Stimulated activated naive B cell treated with anti-CD40 and anti-IgM and Interleukin-4, amounts not matched to agents 10 μg/mL and 1 μg/mL and 100 μg/mL, for 72 hours (primary cell): ENCODE data around the gene FEM1A.
"Not testable (repeated sequence)": the region's sequence is repeated elsewhere in the genome, so short reads cannot be mapped to it uniquely, and the experiment has no call there.

Experiments
- ATAC-seq, 2 donors: fragments of 150-1000 bp; cut with Tn5 transposase; replicated peaks; 2 replicates each; pipeline ENCODE4 v1.10.0; 2021; ENCODE audit warnings: moderate library complexity in 1 of 2
- DNase-seq: peaks from one replicate; pipeline ENCODE4 v3.0.0; 2021
- H3K27ac Mint-ChIP-seq: one replicate; pipeline ENCODE4 v1.8.0; 2022; ENCODE audit warnings: mild to moderate bottlenecking, mixed read lengths
- H3K27me3 Mint-ChIP-seq, 2 donors: one replicate each; pipeline ENCODE4 v1.8.0; 2022; ENCODE audit warnings: mixed read lengths in 2 of 2
- H3K36me3 Mint-ChIP-seq, 2 donors: one replicate each; pipeline ENCODE4 v1.8.0; 2022; ENCODE audit warnings: mixed read lengths in 2 of 2, mild to moderate bottlenecking in 1 of 2
- H3K4me1 Mint-ChIP-seq, 2 donors: one replicate each; pipeline ENCODE4 v1.8.0; 2022; ENCODE audit warnings: mixed read lengths in 2 of 2, mild to moderate bottlenecking in 1 of 2
- H3K4me3 Mint-ChIP-seq, 2 donors: one replicate each; pipeline ENCODE4 v1.8.0; 2022; ENCODE audit warnings: mild to moderate bottlenecking in 2 of 2, mixed read lengths in 2 of 2, moderate library complexity in 1 of 2
- H3K9me3 Mint-ChIP-seq, 2 donors: one replicate each; pipeline ENCODE4 v1.8.0; 2022; ENCODE audit warnings: mixed read lengths in 2 of 2, mild to moderate bottlenecking in 1 of 2

The FEM1A gene

GRCh38 chr19:4831304-4831978 lies 39.9 kb downstream of the FEM1A start, which contains the start of gene TICAM1:
Gene TICAM1, minus strand, starts transcription at chr19:4831712. Its CDS starts 13,335 bp downstream, at chr19:4818377.
- Mint-ChIP-seq H3K27me3 (no peaks in the 10 kb centered on the region), H3K36me3 (peaks cover 14 to 27% of the 10 kb centered on the region in 2 donors), H3K4me1 (peaks cover 22 to 40% of the 10 kb centered on the region in 2 donors), H3K9me3 (peaks cover 0 to under 1% of the 10 kb centered on the region in 2 donors), H3K27ac (peak within 1 kb of the TSS; percentile 98), H3K4me3 (peak within 1 kb of the TSS; percentile 89 to 95)
- DNase-seq (peak; percentile 68), ATAC-seq (peak; percentile 75)

GRCh38 chr19:4831979-4832340 lies 40.4 kb downstream of the FEM1A start:
- not testable (repeated sequence) for H3K27me3 Mint-ChIP-seq, DNase-seq, H3K9me3 Mint-ChIP-seq, ATAC-seq
- peak overlapping the region; percentile 93 for H3K27ac Mint-ChIP-seq
- H3K4me1 Mint-ChIP-seq = peaks cover 22 to 40% of the 10 kb centered on the region in 2 donors
- peak overlapping the region; percentile 89 to 95 for H3K4me3 Mint-ChIP-seq
- peaks cover 14 to 27% of the 10 kb centered on the region in 2 donors for H3K36me3 Mint-ChIP-seq

GRCh38 chr19:4832776-4833175 lies 41.2 kb downstream of the FEM1A start:
- peaks cover 0 to 2% of the 10 kb centered on the region in 2 donors for H3K9me3 Mint-ChIP-seq
- peak overlapping the region; percentile 59 for H3K27ac Mint-ChIP-seq
- DNase-seq (no peak), ATAC-seq (no peak)
- H3K4me3 Mint-ChIP-seq = peak overlapping the region in 1 of 2 donors; percentile 29
- peaks cover 23 to 41% of the 10 kb centered on the region in 2 donors for H3K4me1 Mint-ChIP-seq
- peaks cover 14 to 28% of the 10 kb centered on the region in 2 donors for H3K36me3 Mint-ChIP-seq
- no peaks in the 10 kb centered on the region for H3K27me3 Mint-ChIP-seq

GRCh38 chr19:4839192-4839591 lies 47.7 kb downstream of the FEM1A start:
- Mint-ChIP-seq H3K4me1 (peaks cover 5 to 10% of the 10 kb centered on the region in 2 donors), H3K36me3 (peaks cover 28 to 43% of the 10 kb centered on the region in 2 donors), H3K9me3 (peaks cover 0 to 2% of the 10 kb centered on the region in 2 donors), H3K27me3 (no peaks in the 10 kb centered on the region), H3K27ac (no peak overlapping the region), H3K4me3 (no peak overlapping the region)
- DNase-seq (no peak), ATAC-seq (no peak)

- H3K27me3 Mint-ChIP-seq = no peaks in the 10 kb centered on the region
- H3K9me3 Mint-ChIP-seq = no peaks in the 10 kb centered on the region
- H3K36me3 Mint-ChIP-seq = peaks cover 35 to 50% of the 10 kb centered on the region in 2 donors
- ATAC-seq (no peak), DNase-seq (no peak)
- H3K4me3 Mint-ChIP-seq = no peak overlapping the region
- no peak overlapping the region for H3K27ac Mint-ChIP-seq
- peaks cover 3 to 6% of the 10 kb centered on the region in 2 donors for H3K4me1 Mint-ChIP-seq
These were observed 52.1 kb downstream of the FEM1A start for GRCh38 chr19:4843647-4843965.

GRCh38 chr19:4844348-4845179 lies 53.0 kb downstream of the FEM1A start:
- ATAC-seq = no peak
- Mint-ChIP-seq H3K4me3 (no peak overlapping the region), H3K27ac (no peak overlapping the region), H3K27me3 (no peaks in the 10 kb centered on the region), H3K4me1 (peaks cover 5 to 12% of the 10 kb centered on the region in 2 donors), H3K9me3 (no peaks in the 10 kb centered on the region), H3K36me3 (peaks cover 30 to 43% of the 10 kb centered on the region in 2 donors)
- DNase-seq = no peak

- Mint-ChIP-seq H3K4me1 (peaks cover 5 to 11% of the 10 kb centered on the region in 2 donors), H3K36me3 (peaks cover 27 to 35% of the 10 kb centered on the region in 2 donors)
- not testable (repeated sequence) for H3K27ac Mint-ChIP-seq, ATAC-seq, H3K9me3 Mint-ChIP-seq, H3K4me3 Mint-ChIP-seq, H3K27me3 Mint-ChIP-seq, DNase-seq
These were observed 54.4 kb downstream of the FEM1A start for GRCh38 chr19:4845975-4846374.

- DNase-seq (no peak), ATAC-seq (no peak)
- H3K27me3 Mint-ChIP-seq = no peaks in the 10 kb centered on the region
- H3K9me3 Mint-ChIP-seq = no peaks in the 10 kb centered on the region
- no peak overlapping the region for H3K27ac Mint-ChIP-seq
- H3K4me1 Mint-ChIP-seq = peaks cover 10 to 12% of the 10 kb centered on the region in 2 donors
- no peak overlapping the region for H3K4me3 Mint-ChIP-seq
- peaks cover 24 to 40% of the 10 kb centered on the region in 2 donors for H3K36me3 Mint-ChIP-seq
These were observed 55.8 kb downstream of the FEM1A start for GRCh38 chr19:4847190-4847973.

GRCh38 chr19:4849019-4849418 lies 57.5 kb downstream of the FEM1A start:
- Mint-ChIP-seq H3K4me3 (no peak overlapping the region), H3K27ac (no peak overlapping the region), H3K4me1 (peaks cover 10 to 12% of the 10 kb centered on the region in 2 donors), H3K36me3 (peaks cover 18 to 31% of the 10 kb centered on the region in 2 donors), H3K27me3 (no peaks in the 10 kb centered on the region), H3K9me3 (no peaks in the 10 kb centered on the region)
- ATAC-seq = no peak
- no peak for DNase-seq
